HFFc6 (cell line): ENCODE data around the gene TSGA10IP. TPM values are rescaled to one million over a fixed set of nuclear protein-coding genes. Genes with fewer than 3 reads are reported as not detected.

ENCODE experiments used
- DNase-seq: peaks from one replicate; pipeline ENCODE4 v3.0.0-alpha.2; 2018
- H3K27ac Mint-ChIP-seq: 2 replicates; pipeline ENCODE4 v1.8.0; 2020; ENCODE audit warnings: mild to moderate bottlenecking, mixed read lengths
- H3K27me3 Mint-ChIP-seq: 2 replicates; pipeline ENCODE4 v1.8.0; 2021; ENCODE audit warnings: mild to moderate bottlenecking, moderate library complexity, mixed read lengths; ENCODE audit not compliant: insufficient read depth
- H3K36me3 Mint-ChIP-seq: 2 replicates; pipeline ENCODE4 v1.8.0; 2021; ENCODE audit warnings: low read depth, mixed read lengths
- H3K4me1 Mint-ChIP-seq: 2 replicates; pipeline ENCODE4 v1.8.0; 2020; ENCODE audit warnings: low read depth, mixed read lengths
- H3K4me3 Mint-ChIP-seq: 2 replicates; pipeline ENCODE4 v1.8.0; 2020; ENCODE audit warnings: mild to moderate bottlenecking, moderate library complexity, mixed read lengths
- H3K9me3 Mint-ChIP-seq: 2 replicates; pipeline ENCODE4 v1.8.0; 2020; ENCODE audit warnings: mild to moderate bottlenecking, mixed read lengths
- CTCF ChIP-seq: fragments of 200-600 bp; sonication (generic); IDR thresholded peaks from 2 replicates; pipeline ENCODE4 v1.5.0; 2021; ENCODE audit warnings: antibody characterized with exemption, mild to moderate bottlenecking
- total RNA-seq, 6 experiments: library from RNA; stranded (reverse); fragmentation: NEBNext Ultra II Directional; extraction: Animal tissue kit (Norgen Biotek cat#: 25700); gene quantifications; 2 replicates in 1 of 6; 3 replicates in 5 of 6; pipeline ENCODE4 v1.2.3, GENCODE V29; 2021

TSGA10IP gene
- total RNA-seq, 6 experiments from 2014 or later = 0.23 TPM; not detected in 5

GRCh38 chr11:65987336-65987735, 42.1 kb downstream of the TSGA10IP start:
- Mint-ChIP-seq H3K27ac (no peak overlapping the region), H3K9me3 (no peaks in the 10 kb centered on the region), H3K4me1 (peaks cover 8% of the 10 kb centered on the region), H3K27me3 (no peaks in the 10 kb centered on the region; the same call in none of the 2 replicates), H3K36me3 (no peaks in the 10 kb centered on the region), H3K4me3 (no peak overlapping the region)
- TF ChIP-seq CTCF = no peak
- no peak for DNase-seq

GRCh38 chr11:65988791-65989592, 43.7 kb downstream of the TSGA10IP start:
- no peaks in the 10 kb centered on the region; the same call in 1 of the 2 replicates for H3K27me3 Mint-ChIP-seq
- DNase-seq = peak; percentile 93
- H3K4me3 Mint-ChIP-seq = no peak overlapping the region
- H3K4me1 Mint-ChIP-seq = peaks cover 8% of the 10 kb centered on the region
- no peaks in the 10 kb centered on the region for H3K9me3 Mint-ChIP-seq
- H3K27ac Mint-ChIP-seq = peak overlapping the region; percentile 71
- no peaks in the 10 kb centered on the region for H3K36me3 Mint-ChIP-seq
- TF ChIP-seq CTCF = peak; percentile 96

GRCh38 chr11:65992056-65992455, 46.8 kb downstream of the TSGA10IP start:
- no peak for TF ChIP-seq CTCF
- no peaks in the 10 kb centered on the region for H3K9me3 Mint-ChIP-seq
- no peaks in the 10 kb centered on the region for H3K36me3 Mint-ChIP-seq
- H3K4me3 Mint-ChIP-seq = no peak overlapping the region
- H3K27ac Mint-ChIP-seq = no peak overlapping the region
- no peaks in the 10 kb centered on the region; the same call in 1 of the 2 replicates for H3K27me3 Mint-ChIP-seq
- DNase-seq = no peak
- H3K4me1 Mint-ChIP-seq = peaks cover 8% of the 10 kb centered on the region

- Mint-ChIP-seq H3K4me3 (no peak overlapping the region), H3K27me3 (0 out of 2 replicates have a peak, but pooled peaks cover 1% of the 10 kb centered on the region), H3K36me3 (peaks cover 29% of the 10 kb centered on the region), H3K9me3 (no peaks in the 10 kb centered on the region), H3K4me1 (peaks cover 14% of the 10 kb centered on the region), H3K27ac (peak overlapping the region; percentile 6; the same call in 1 of the 2 replicates)
- DNase-seq = no peak
- TF ChIP-seq CTCF = no peak
These were observed 52.0 kb downstream of the TSGA10IP start for GRCh38 chr11:65997286-65997685.

GRCh38 chr11:66001942-66002647, 56.8 kb downstream of the TSGA10IP start, which contains the start of the genes BANF1 and EIF1AD:
Gene BANF1, plus strand, starts transcription at chr11:66002503. Its CDS starts 748 bp downstream, at chr11:66003251.
Gene EIF1AD, minus strand, starts transcription at chr11:66002157. Its CDS starts 1,768 bp downstream, at chr11:66000389.
- Mint-ChIP-seq H3K27me3 (peaks cover 3% of the 10 kb centered on the region), H3K9me3 (no peaks in the 10 kb centered on the region), H3K4me3 (peak within 1 kb of the TSS; percentile 100), H3K4me1 (peaks cover 24% of the 10 kb centered on the region), H3K36me3 (peaks cover 35% of the 10 kb centered on the region), H3K27ac (peak within 1 kb of the TSS; percentile 98)
- peak; percentile 96 for DNase-seq
- no peak for TF ChIP-seq CTCF
